ENCODE results near the gene IGF1R. TPM values are rescaled to one million over a fixed set of nuclear protein-coding genes. Genes with fewer than 3 reads are reported as not detected.

IGF1R gene
- total RNA-seq, 4 donors from 2014 or later: 51.5 to 146 (median 89.6) TPM

DNA sequence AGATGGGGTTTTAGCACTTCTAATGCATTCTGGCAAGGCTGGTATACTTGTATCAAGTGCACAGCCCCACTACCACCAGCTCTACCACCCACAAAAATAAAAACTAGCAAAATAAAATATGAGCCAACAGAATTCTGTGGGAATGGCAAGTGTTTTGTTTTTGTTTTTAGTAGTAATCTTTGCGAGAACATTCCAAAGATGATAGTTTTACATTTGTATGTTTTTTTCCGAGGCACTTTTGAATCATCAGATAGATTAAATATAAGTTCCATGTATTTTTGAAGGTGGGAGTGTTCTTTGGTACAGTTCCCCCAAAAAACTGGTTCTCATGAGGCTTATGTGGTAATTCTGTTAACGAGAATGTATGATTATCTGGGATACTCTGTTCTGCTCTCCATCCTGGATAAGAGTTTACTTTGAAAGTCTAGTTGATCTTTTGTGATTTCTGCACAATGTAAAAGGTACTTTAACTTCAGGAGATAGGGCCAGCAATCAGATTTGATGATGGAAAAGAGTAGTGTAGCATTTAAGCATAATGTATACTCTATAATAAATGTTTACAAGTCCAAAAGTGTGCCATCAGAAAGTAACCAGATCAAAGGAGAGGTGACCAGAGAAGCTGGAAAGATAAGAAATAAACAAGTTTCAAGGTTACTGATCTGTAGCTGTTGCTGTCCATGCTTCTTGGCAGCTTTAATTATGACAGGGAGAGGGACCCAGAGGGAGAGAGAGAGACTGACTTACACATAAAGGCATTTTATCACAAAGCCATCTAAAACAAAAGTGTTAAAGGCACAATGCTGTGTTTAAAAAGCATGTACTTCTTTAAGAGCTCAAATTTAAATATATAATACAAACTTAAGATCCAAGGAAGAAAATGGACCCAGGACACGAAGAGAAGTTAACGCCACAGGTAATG, 228.4 kb downstream of the IGF1R start:
- Histone ChIP-seq H3K27ac (peak overlapping the region; percentile 50 to 75 (median 72)), H3K36me3 (no peaks in the 10 kb centered on the region), H3K27me3 (no peaks in the 10 kb centered on the region), H3K4me3 (replicated peaks in 1 of 3) (no peak overlapping the region), H3K9me3 (no peaks in the 10 kb centered on the region), H3K4me1 (peaks cover 75 to 89% of the 10 kb centered on the region in 2 donors)
- WGBS, 2 donors: 77 to 78% methylated on average over 5 of the region's 5 CpGs
- no peak for DNase-seq
- intact Hi-C loops (cut with DNase I): no loop called here
- no peak for TF ChIP-seq POLR2A (IDR thresholded peaks at IDR 0.05)
- TF ChIP-seq, protein P1, sequence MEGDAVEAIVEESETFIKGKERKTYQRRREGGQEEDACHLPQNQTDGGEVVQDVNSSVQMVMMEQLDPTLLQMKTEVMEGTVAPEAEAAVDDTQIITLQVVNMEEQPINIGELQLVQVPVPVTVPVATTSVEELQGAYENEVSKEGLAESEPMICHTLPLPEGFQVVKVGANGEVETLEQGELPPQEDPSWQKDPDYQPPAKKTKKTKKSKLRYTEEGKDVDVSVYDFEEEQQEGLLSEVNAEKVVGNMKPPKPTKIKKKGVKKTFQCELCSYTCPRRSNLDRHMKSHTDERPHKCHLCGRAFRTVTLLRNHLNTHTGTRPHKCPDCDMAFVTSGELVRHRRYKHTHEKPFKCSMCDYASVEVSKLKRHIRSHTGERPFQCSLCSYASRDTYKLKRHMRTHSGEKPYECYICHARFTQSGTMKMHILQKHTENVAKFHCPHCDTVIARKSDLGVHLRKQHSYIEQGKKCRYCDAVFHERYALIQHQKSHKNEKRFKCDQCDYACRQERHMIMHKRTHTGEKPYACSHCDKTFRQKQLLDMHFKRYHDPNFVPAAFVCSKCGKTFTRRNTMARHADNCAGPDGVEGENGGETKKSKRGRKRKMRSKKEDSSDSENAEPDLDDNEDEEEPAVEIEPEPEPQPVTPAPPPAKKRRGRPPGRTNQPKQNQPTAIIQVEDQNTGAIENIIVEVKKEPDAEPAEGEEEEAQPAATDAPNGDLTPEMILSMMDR (IDR thresholded peaks at IDR 0.05): no peak

DNA sequence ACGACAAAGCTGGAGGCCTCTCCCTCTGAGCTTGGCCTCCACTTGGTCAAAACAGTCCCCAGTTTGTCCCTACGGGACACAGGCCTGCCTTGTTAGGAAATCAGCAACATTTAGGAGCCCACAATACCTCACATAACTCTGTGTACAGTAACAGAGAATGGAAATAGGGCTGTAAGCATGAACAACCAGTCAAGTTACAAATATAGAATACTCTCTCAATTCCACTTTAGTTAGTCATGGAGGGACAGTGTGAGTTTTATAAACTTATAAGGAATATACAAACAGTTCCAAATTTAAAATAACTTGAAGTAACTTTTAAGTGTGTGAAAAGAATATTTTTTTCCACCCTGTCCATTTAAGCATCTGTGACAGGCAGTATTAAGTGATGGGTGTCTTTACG, 229.8 kb downstream of the IGF1R start:
- peaks cover 78 to 95% of the 10 kb centered on the region in 2 donors for H3K4me1 ChIP-seq

DNA sequence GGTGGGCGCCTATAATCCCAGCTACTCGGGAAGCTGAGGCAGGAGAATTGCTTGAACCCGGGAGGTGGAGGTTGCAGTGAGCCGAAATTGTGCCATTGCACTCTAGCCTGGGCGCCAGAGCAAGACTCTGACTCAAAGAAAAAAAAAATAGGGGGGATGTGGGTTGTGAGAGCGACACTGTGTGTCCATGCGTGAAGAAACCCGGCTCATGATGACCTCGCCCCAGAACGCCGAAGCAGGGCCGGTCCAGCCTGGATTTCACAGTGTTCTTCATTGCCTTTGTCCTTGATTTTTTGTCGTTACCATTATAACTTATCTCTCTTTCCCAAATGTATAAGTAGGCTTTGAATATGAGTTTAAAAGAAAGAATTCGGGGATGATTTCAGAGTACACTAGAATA, 230.5 kb downstream of the IGF1R start:
- DNase-seq: peak; percentile 67 to 76
- H3K4me3 ChIP-seq (replicated peaks in 1 of 3): no peak overlapping the region
- intact Hi-C loops (cut with DNase I): no loop called here
- 55 to 56% methylated on average over 14 of the region's 14 CpGs for WGBS, 2 donors
- no peaks in the 10 kb centered on the region for H3K9me3 ChIP-seq
- H3K27ac ChIP-seq: peak overlapping the region; percentile 64 to 72 (median 70)
- H3K4me1 ChIP-seq: peaks cover 71 to 94% of the 10 kb centered on the region in 2 donors
- no peaks in the 10 kb centered on the region for H3K27me3 ChIP-seq
- no peak for TF ChIP-seq POLR2A (IDR thresholded peaks at IDR 0.05)
- TF ChIP-seq, protein P1 (IDR thresholded peaks at IDR 0.05): no peak
- H3K36me3 ChIP-seq: no peaks in the 10 kb centered on the region

More for the DNA sequence above, 229.8 kb downstream of the IGF1R start:
- TF ChIP-seq, protein P1 (IDR thresholded peaks at IDR 0.05): no peak
- TF ChIP-seq POLR2A (IDR thresholded peaks at IDR 0.05): no peak
- Histone ChIP-seq H3K36me3 (no peaks in the 10 kb centered on the region), H3K27ac (peak overlapping the region; percentile 64 to 72 (median 70)), H3K4me3 (replicated peaks in 1 of 3) (no peak overlapping the region), H3K9me3 (no peaks in the 10 kb centered on the region), H3K27me3 (no peaks in the 10 kb centered on the region)
- DNase-seq: no peak
- WGBS, 2 donors: 82 to 90% methylated on average over 3 of the region's 3 CpGs
- intact Hi-C loops (cut with DNase I): no loop called here

DNA sequence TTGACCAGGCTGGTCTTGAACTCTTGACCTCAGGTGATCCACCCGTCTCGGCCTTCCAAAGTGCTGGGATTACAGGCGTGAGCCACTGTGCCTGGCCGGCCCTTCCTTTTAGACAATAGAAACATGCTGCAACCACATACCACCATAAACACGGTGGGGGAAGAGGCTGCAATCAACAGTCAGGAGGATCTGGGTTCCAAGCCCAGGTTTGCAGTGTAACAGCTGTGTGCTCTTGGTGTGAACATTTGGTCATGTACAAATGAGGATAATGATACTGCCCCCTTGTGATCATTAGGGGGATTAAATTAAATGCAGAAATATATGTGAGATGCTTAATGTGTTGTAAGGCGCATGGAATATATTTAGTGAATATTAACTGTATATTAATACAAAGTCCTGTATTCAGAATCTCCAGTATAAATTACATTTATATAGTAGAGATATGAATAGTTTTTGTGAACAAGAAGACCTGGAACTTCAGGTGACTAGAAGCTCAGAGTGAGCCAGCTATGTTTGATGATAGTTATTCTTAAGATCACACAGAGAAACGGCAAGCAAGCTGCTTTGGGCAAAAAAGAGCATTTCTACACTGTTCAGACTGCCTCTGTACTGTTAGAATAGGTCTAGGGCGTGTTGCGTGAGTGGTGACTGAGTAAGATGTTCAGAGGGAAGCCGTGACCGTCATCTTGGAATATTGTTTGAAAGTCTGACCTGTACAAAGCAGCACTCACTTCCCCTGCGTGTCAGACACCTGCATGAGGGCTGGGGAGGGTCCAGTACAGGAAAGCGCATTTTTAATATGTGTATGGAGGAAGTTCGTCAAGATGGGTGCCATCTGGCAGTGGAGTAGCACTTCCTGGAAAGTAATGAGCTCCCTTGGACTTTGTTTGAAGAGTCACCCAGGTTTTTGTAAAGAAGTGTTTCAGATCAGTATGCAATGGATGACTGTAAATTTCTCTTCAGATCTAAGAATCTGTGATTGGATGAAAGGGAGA, 233.5 kb downstream of the IGF1R start:
- intact Hi-C loops (cut with DNase I): no loop called here
- peak in 1 of 2 donors; percentile 29 for DNase-seq
- TF ChIP-seq POLR2A (IDR thresholded peaks at IDR 0.05): no peak
- TF ChIP-seq, protein P1 (IDR thresholded peaks at IDR 0.05): peak in 5 of 6 experiments; percentile 15 to 59 (median 53)
- H3K4me1 ChIP-seq: peaks cover 57 to 76% of the 10 kb centered on the region in 2 donors
- 76 to 82% methylated on average over 14 of the region's 14 CpGs for WGBS, 2 donors
- peak overlapping the region in 2 of 3 donors; percentile 51 to 62 for H3K27ac ChIP-seq
- no peaks in the 10 kb centered on the region for H3K27me3 ChIP-seq
- no peaks in the 10 kb centered on the region for H3K36me3 ChIP-seq
- H3K9me3 ChIP-seq: no peaks in the 10 kb centered on the region
- H3K4me3 ChIP-seq (replicated peaks in 1 of 3): no peak overlapping the region
